IMR-90 (cell line): ENCODE measurements around the gene SCN8A. TPM values are rescaled to one million over a fixed set of nuclear protein-coding genes. Genes with fewer than 3 reads are reported as not detected.

Experiments
- ATAC-seq: fragments of 200-7000 bp; cut with Tn5 transposase; 2 replicates; pipeline ENCODE4 v1.9.1; 2020; ENCODE audit warnings: low read depth, mild to moderate bottlenecking, moderate library complexity
- BruUV-seq: library from RNA; stranded (reverse); fragments of 400-500 nt; replicated peaks from 2 replicates; lab custom pipeline; 2021; lab: Mats Ljungman, UMichigan
- CTCF ChIA-PET: fragments of 300-600 bp; formaldehyde crosslinking; extraction: SDS; loops from one replicate; lab custom pipeline; 2021; ENCODE audit warnings: antibody characterized with exemption; lab: Yijun Ruan, JAX
- POLR2A ChIA-PET: fragments of 300-600 bp; sonication (Branson Sonifier 250); formaldehyde crosslinking; loops from one replicate; lab custom pipeline; 2022; ENCODE audit warnings: antibody characterized with exemption; ENCODE audit not compliant: unreplicated experiment; lab: Charles Lee
- DNase-seq: peaks from one replicate; pipeline ENCODE4 v3.0.0; 2013
- H2AFZ ChIP-seq: replicated peaks from 2 replicates; pipeline ENCODE3; 2013; ENCODE audit warnings: low read length, mild to moderate bottlenecking; ENCODE audit not compliant: poor library complexity
- H2AK5ac ChIP-seq: 2 replicates; pipeline ENCODE4 v1.6.1; 2013; ENCODE audit warnings: low read depth, low read length, inconsistent platforms
- H2AK9ac ChIP-seq: replicated peaks from 2 replicates; pipeline ENCODE3; 2013; ENCODE audit warnings: mild to moderate bottlenecking, low read depth, low read length, moderate library complexity; ENCODE audit not compliant: poor library complexity
- H2BK120ac ChIP-seq: 2 replicates; pipeline ENCODE4 v1.6.1; 2013; ENCODE audit warnings: low read depth, low read length, inconsistent platforms
- H2BK15ac ChIP-seq: 3 replicates; pipeline ENCODE4 v1.6.1; 2013; ENCODE audit warnings: low read depth, low read length, inconsistent platforms
- H2BK20ac ChIP-seq: 2 replicates; pipeline ENCODE4 v1.6.1; 2013; ENCODE audit warnings: low read depth, mild to moderate bottlenecking, inconsistent platforms, low read length, moderate library complexity
- H2BK5ac ChIP-seq: 2 replicates; pipeline ENCODE4 v1.6.1; 2013; ENCODE audit warnings: mild to moderate bottlenecking, low read depth, low read length, inconsistent platforms; ENCODE audit not compliant: poor library complexity, severe bottlenecking
- H3K14ac ChIP-seq: replicated peaks from 2 replicates; pipeline ENCODE4 v1.6.1; 2013; ENCODE audit warnings: low read depth, low read length, inconsistent platforms
- H3K18ac ChIP-seq: 2 replicates; pipeline ENCODE4 v1.6.1; 2013; ENCODE audit warnings: low read depth, low read length, control low read depth
- H3K23ac ChIP-seq: 2 replicates; pipeline ENCODE4 v1.6.1; 2013; ENCODE audit warnings: low read depth, low read length, inconsistent platforms
- H3K27ac ChIP-seq: 2 replicates; pipeline ENCODE4 v1.5.1; 2013; ENCODE audit warnings: mild to moderate bottlenecking, control low read depth, low read length; ENCODE audit not compliant: insufficient read depth
- H3K27me3 ChIP-seq: 2 replicates; pipeline ENCODE4 v1.6.1; 2013; ENCODE audit warnings: low read length; ENCODE audit not compliant: control insufficient read depth, insufficient read depth
- H3K36me3 ChIP-seq: 2 replicates; pipeline ENCODE4 v1.6.1; 2013; ENCODE audit warnings: low read length, mixed read lengths; ENCODE audit not compliant: control insufficient read depth, insufficient read depth
- H3K4ac ChIP-seq: 2 replicates; pipeline ENCODE4 v1.6.1; 2013; ENCODE audit warnings: low read depth, low read length, inconsistent platforms
- H3K4me1 ChIP-seq: 2 replicates; pipeline ENCODE4 v1.6.1; 2013; ENCODE audit warnings: low read length, mixed read lengths; ENCODE audit not compliant: control insufficient read depth, insufficient read depth
- H3K4me2 ChIP-seq: 2 replicates; pipeline ENCODE4 v1.6.1; 2013; ENCODE audit warnings: low read depth, mild to moderate bottlenecking, control low read depth, low read length, moderate library complexity
- H3K4me3 ChIP-seq: 2 replicates; pipeline ENCODE4 v1.5.1; 2013; ENCODE audit warnings: low read depth, mild to moderate bottlenecking, control low read depth, low read length, moderate library complexity; ENCODE audit not compliant: insufficient read depth
- H3K56ac ChIP-seq: 2 replicates; pipeline ENCODE4 v1.6.1; 2013; ENCODE audit warnings: low read length, inconsistent platforms; ENCODE audit not compliant: insufficient read depth; ENCODE audit errors: extremely low read depth
- H3K79me1 ChIP-seq, 2 experiments: 2 replicates each; pipeline ENCODE4 v1.6.1; 2013; ENCODE audit warnings: low read length in 2 of 2, inconsistent platforms in 1 of 2, low read depth in 1 of 2
- H3K9ac ChIP-seq: 2 replicates; pipeline ENCODE4 v1.6.1; 2013; ENCODE audit warnings: low read depth, low read length, control low read depth
- H3K9me1 ChIP-seq: 2 replicates; pipeline ENCODE4 v1.6.1; 2013; ENCODE audit warnings: low read length, inconsistent platforms; ENCODE audit not compliant: insufficient read depth
- H3K9me3 ChIP-seq: 2 replicates; pipeline ENCODE4 v1.6.1; 2013; ENCODE audit warnings: low read length; ENCODE audit not compliant: control insufficient read depth, insufficient read depth
- H4K20me1 ChIP-seq: 2 replicates; pipeline ENCODE4 v1.6.1; 2013; ENCODE audit warnings: low read length, inconsistent platforms; ENCODE audit not compliant: insufficient read depth
- H4K5ac ChIP-seq: 2 replicates; pipeline ENCODE4 v1.6.1; 2013; ENCODE audit warnings: mild to moderate bottlenecking, low read depth, low read length, control low read depth
- H4K8ac ChIP-seq, 2 experiments: 2 replicates each; pipeline ENCODE4 v1.6.1; 2013; ENCODE audit warnings: low read depth in 2 of 2, low read length in 2 of 2, control low read depth in 1 of 2, inconsistent platforms in 1 of 2
- H4K91ac ChIP-seq: 2 replicates; pipeline ENCODE4 v1.6.1; 2013; ENCODE audit warnings: low read depth, low read length, inconsistent platforms; ENCODE audit not compliant: insufficient read depth
- CHD1 ChIP-seq: IDR thresholded peaks from 2 replicates; pipeline ENCODE4 v1.6.1; 2012; ENCODE audit warnings: low read depth, low read length, improper control_type of control experiment
- FOS ChIP-seq: fragments of 150-350 bp; IDR thresholded peaks from 2 replicates; pipeline ENCODE4 v1.6.1; 2016; ENCODE audit warnings: low read depth, low read length
- MAFK ChIP-seq: IDR thresholded peaks from 2 replicates; pipeline ENCODE4 v1.6.1; 2012; ENCODE audit warnings: low read depth, low read length, improper control_type of control experiment
- POLR2A ChIP-seq: IDR thresholded peaks from 2 replicates; pipeline ENCODE4 v1.6.1; 2012; ENCODE audit warnings: mild to moderate bottlenecking, low read depth, low read length
- RAD21 ChIP-seq: IDR thresholded peaks from 2 replicates; pipeline ENCODE4 v1.6.1; 2012; ENCODE audit warnings: low read length, improper control_type of control experiment
- WGBS, 2 experiments: methylation state at CpG; one replicate each; pipeline versions ENCODE4 v1.1.5 to v1.1.7; 2013; ENCODE audit warnings: missing lambda C conversion rate in 2 of 2; ENCODE audit not compliant: insufficient read length in 1 of 2; ENCODE audit errors: extremely low coverage in 2 of 2; 5-methylcytosine and 5-hydroxymethylcytosine counted together
- dilution Hi-C: fragments of 300-500 bp; cut with HindIII; formaldehyde crosslinking; loops from one replicate; pipeline ENCODE4 v1.14.3; 2018; ENCODE audit warnings: low sequenced_read_pairs; ENCODE audit not compliant: unreplicated experiment
- in situ Hi-C: fragments of 300-500 bp; cut with MboI; formaldehyde crosslinking; loops from 3 replicates; pipeline ENCODE4 v1.14.3; 2019; ENCODE audit warnings: low sequenced_read_pairs, inconsistent platforms, mixed read lengths
- intact Hi-C: fragments of 100-400 bp; cut with micrococcal nuclease; formaldehyde crosslinking; loops from 2 replicates; pipeline ENCODE4 v1.10.0; 2022
- polyA plus RNA-seq, 3 experiments: library from polyadenylated mRNA; depleted of rRNA; stranded (reverse); fragments of >200 nt; gene quantifications; 2 replicates each; pipeline ENCODE4 v1.2.3, GENCODE V29; 2012; ENCODE audit warnings: low replicate concordance in 1 of 3
- total RNA-seq: library from RNA; depleted of rRNA; stranded (reverse); fragments of >200 nt; gene quantifications from 2 replicates; pipeline ENCODE4 v1.2.3, GENCODE V29; 2012

Gene SCN8A
- total and polyA plus RNA-seq, 2 of the 4 experiments (the other 2 are of a cell fraction) = 6.9 to 19.7 TPM

GRCh38 chr12:51809193-51809592, 218.2 kb downstream of the SCN8A start:
- Histone ChIP-seq H2AK5ac (no peak overlapping the region), H2AK9ac (no peak overlapping the region), H3K9me3 (no peaks in the 10 kb centered on the region), H4K20me1 (no peaks in the 10 kb centered on the region; the same call in 1 of the 2 replicates), H2BK5ac (no peak overlapping the region), H3K9ac (no peak overlapping the region), H3K27ac (no peak overlapping the region), H2AFZ (no peak overlapping the region), H3K4me1 (0 out of 2 replicates have a peak, but pooled peaks cover 1% of the 10 kb centered on the region), H3K36me3 (peaks cover 11% of the 10 kb centered on the region), H3K27me3 (no peaks in the 10 kb centered on the region), H3K56ac (no peak overlapping the region), H3K9me1 (peaks cover 4% of the 10 kb centered on the region; the same call in 1 of the 2 replicates), H3K4ac (no peak overlapping the region), H2BK15ac (no peak overlapping the region), H3K18ac (no peak overlapping the region), H4K8ac (no peak overlapping the region), H4K91ac (no peak overlapping the region), H4K5ac (no peak overlapping the region), H3K23ac (no peak overlapping the region), H2BK20ac (no peak overlapping the region), H3K14ac (no peak overlapping the region), H3K4me3 (no peak overlapping the region), H3K79me1 (no peaks in the 10 kb centered on the region), H2BK120ac (no peak overlapping the region), H3K4me2 (no peak overlapping the region)
- TF ChIP-seq CHD1 (no peak), FOS (no peak), RAD21 (no peak), POLR2A (no peak), MAFK (no peak)
- ChIA-PET POLR2A (no interaction called here), CTCF (no interaction called here)
- no CpG with 5 or more reads among the region's 3 CpGs for WGBS, 2 experiments
- dilution Hi-C loops = no loop called here
- no peak for DNase-seq
- in situ Hi-C loops = loop anchor here (10.0 kb wide), 1 partner anchor 274 kb away; no protein-coding TSS in a partner anchor
- intact Hi-C loops = no loop called here
- ATAC-seq = no peak
- BruUV-seq = TSS peak; percentile 18
